Stomach (tissue), 4 donors: Measurements from ENCODE around the gene NBPF14.
"Not testable (repeated sequence)": the region's sequence is repeated elsewhere in the genome, so short reads cannot be mapped to it uniquely, and the experiment has no call there.

ENCODE experiments used
- CTCF ChIP-seq, 7 experiments: fragments of 450-650 bp in 4 of 7; fragments of 200-600 bp in 3 of 7; sonication (generic) in 3 of 7; IDR thresholded peaks; one replicate each; pipeline ENCODE4 v1.5.1; 2016 to 2019; ENCODE audit warnings: antibody characterized with exemption in 7 of 7, control low read depth in 2 of 7, mild to moderate bottlenecking in 1 of 7
- EP300 ChIP-seq: sonication (generic); formaldehyde crosslinking; IDR thresholded peaks from one replicate; pipeline ENCODE4 v1.6.1; 2017; ENCODE audit warnings: antibody characterized with exemption
- POLR2A ChIP-seq, 4 donors: fragments of 450-650 bp; IDR thresholded peaks; one replicate each; pipeline ENCODE4 v1.6.1; 2016; ENCODE audit warnings: antibody characterized with exemption in 4 of 4, control low read depth in 2 of 4, mild to moderate bottlenecking in 1 of 4, moderate library complexity in 1 of 4

- TF ChIP-seq CTCF (IDR thresholded peaks at IDR 0.05); EP300; POLR2A (IDR thresholded peaks at IDR 0.05): not testable (repeated sequence)
These were observed 29.6 kb upstream of the NBPF14 start for GRCh38 chr1:148625451-148625850.
